ENCODE results near the gene CERS4. TPM values are rescaled to one million over a fixed set of nuclear protein-coding genes. Genes with fewer than 3 reads are reported as not detected.

CERS4 gene, protein sequence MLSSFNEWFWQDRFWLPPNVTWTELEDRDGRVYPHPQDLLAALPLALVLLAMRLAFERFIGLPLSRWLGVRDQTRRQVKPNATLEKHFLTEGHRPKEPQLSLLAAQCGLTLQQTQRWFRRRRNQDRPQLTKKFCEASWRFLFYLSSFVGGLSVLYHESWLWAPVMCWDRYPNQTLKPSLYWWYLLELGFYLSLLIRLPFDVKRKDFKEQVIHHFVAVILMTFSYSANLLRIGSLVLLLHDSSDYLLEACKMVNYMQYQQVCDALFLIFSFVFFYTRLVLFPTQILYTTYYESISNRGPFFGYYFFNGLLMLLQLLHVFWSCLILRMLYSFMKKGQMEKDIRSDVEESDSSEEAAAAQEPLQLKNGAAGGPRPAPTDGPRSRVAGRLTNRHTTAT
- total RNA-seq = 16.4 and 16.7 TPM in 2 replicates
- long read RNA-seq, partial matches to known transcripts = 1 of 5 reads
- long read RNA-seq, other reads (novel, unspliced or antisense) = 2 of 5 reads

- H3K27ac Mint-ChIP-seq (ENCODE audit: unreplicated experiment) = peak within 1 kb of the TSS; percentile 69
- H3K36me3 Mint-ChIP-seq (ENCODE audit: unreplicated experiment) = no peaks in the 10 kb centered on the region
- peaks cover 21% of the 10 kb centered on the region for H3K27me3 Mint-ChIP-seq (ENCODE audit: unreplicated experiment)
- no peaks in the 10 kb centered on the region for H3K9me3 Mint-ChIP-seq (ENCODE audit: unreplicated experiment)
- H3K4me3 Mint-ChIP-seq (ENCODE audit: unreplicated experiment) = peak within 1 kb of the TSS; percentile 76
- TF ChIP-seq, protein P1, sequence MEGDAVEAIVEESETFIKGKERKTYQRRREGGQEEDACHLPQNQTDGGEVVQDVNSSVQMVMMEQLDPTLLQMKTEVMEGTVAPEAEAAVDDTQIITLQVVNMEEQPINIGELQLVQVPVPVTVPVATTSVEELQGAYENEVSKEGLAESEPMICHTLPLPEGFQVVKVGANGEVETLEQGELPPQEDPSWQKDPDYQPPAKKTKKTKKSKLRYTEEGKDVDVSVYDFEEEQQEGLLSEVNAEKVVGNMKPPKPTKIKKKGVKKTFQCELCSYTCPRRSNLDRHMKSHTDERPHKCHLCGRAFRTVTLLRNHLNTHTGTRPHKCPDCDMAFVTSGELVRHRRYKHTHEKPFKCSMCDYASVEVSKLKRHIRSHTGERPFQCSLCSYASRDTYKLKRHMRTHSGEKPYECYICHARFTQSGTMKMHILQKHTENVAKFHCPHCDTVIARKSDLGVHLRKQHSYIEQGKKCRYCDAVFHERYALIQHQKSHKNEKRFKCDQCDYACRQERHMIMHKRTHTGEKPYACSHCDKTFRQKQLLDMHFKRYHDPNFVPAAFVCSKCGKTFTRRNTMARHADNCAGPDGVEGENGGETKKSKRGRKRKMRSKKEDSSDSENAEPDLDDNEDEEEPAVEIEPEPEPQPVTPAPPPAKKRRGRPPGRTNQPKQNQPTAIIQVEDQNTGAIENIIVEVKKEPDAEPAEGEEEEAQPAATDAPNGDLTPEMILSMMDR (IDR thresholded peaks at IDR 0.05) = no peak
- no peak for DNase-seq (ENCODE audit: extremely low spot score, unreplicated experiment)
- H3K4me1 Mint-ChIP-seq (ENCODE audit: unreplicated experiment) = peaks cover 16% of the 10 kb centered on the region
Measured at GRCh38 chr19:8208922-8209461, at the start of gene CERS4. Gene CERS4, plus strand, starts transcription at chr19:8209370. Its CDS starts 41,707 bp downstream, at chr19:8251077.

DNA sequence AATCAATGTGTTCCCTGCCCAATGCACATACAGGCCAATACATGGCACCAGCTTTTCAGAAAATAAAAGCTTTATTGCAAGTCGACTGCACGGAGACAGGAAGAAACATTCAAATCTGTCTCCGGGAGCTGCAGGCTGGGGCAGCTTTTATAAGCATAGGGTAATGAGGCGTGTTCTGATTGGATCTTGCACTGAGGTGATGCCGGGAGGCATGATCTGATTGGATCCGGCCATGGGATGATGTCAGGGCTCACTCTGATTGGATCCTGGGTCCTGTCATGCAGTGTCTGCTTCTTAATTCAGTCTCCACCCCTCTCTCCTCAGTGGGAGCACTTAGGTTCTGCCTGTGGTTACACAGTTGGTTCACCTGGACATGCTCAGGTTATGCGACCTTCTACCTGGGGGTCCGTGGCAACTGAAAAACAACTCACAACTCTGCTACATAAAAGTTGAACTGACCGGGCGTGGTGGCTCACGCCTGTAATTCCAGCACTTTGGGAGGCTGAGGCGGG is 48.0 kb upstream of the CERS4 start:
- Mint-ChIP-seq H3K36me3 (ENCODE audit: unreplicated experiment) (no peaks in the 10 kb centered on the region), H3K9me3 (ENCODE audit: unreplicated experiment) (no peaks in the 10 kb centered on the region), H3K4me1 (ENCODE audit: unreplicated experiment) (no peaks in the 10 kb centered on the region), H3K27ac (ENCODE audit: unreplicated experiment) (no peak overlapping the region), H3K4me3 (ENCODE audit: unreplicated experiment) (no peak overlapping the region), H3K27me3 (ENCODE audit: unreplicated experiment) (peaks cover 8% of the 10 kb centered on the region)
- DNase-seq (ENCODE audit: extremely low spot score, unreplicated experiment) = no peak
- TF ChIP-seq, protein P1 (IDR thresholded peaks at IDR 0.05) = no peak

DNA sequence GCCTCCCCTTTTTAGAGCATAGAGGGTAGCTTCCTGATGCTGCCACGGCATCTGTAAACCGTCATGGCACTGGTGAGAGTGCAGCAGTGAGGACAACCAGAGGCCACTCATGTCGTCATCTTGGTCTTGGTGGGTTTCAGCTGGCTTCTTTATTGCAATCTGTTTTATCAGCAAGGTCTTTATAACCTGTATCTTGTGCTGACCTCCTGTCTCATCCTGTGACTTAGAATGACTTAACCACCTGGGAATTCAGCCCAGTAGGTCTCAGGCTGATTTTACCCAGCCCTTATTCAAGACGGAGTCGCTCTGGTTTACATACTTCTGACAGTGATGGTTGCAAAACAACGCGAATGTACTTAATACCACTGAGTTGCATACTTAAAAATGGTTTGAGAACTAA is 45.4 kb upstream of the CERS4 start:
- DNase-seq (ENCODE audit: extremely low spot score, unreplicated experiment) = no peak
- no peak overlapping the region for H3K27ac Mint-ChIP-seq (ENCODE audit: unreplicated experiment)
- TF ChIP-seq, protein P1 (IDR thresholded peaks at IDR 0.05) = no peak
- H3K4me1 Mint-ChIP-seq (ENCODE audit: unreplicated experiment) = no peaks in the 10 kb centered on the region
- no peaks in the 10 kb centered on the region for H3K36me3 Mint-ChIP-seq (ENCODE audit: unreplicated experiment)
- H3K9me3 Mint-ChIP-seq (ENCODE audit: unreplicated experiment) = no peaks in the 10 kb centered on the region
- H3K27me3 Mint-ChIP-seq (ENCODE audit: unreplicated experiment) = peaks cover 2% of the 10 kb centered on the region
- H3K4me3 Mint-ChIP-seq (ENCODE audit: unreplicated experiment) = no peak overlapping the region

DNA sequence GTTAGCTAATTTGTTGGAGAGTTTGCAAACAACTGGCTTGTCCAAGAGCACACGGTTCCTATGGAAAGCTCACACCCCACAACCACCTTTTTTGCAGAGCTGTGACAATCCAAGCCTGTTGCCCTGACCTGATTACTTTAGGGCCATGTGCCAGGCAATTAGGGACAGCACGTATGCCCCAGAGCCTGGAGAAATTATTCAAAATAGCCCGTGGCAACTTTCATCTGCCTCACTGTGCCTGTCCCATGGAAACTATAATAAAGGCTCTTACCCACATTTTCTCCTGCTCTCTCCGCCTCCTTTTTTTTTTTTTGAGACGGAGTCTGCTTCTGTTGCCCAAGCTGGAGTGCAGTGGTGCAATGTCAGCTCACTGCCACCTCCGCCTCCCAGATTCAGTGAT is 41.2 kb upstream of the CERS4 start:
- Mint-ChIP-seq H3K4me3 (ENCODE audit: unreplicated experiment) (no peak overlapping the region), H3K27ac (ENCODE audit: unreplicated experiment) (no peak overlapping the region), H3K36me3 (ENCODE audit: unreplicated experiment) (no peaks in the 10 kb centered on the region), H3K27me3 (ENCODE audit: unreplicated experiment) (peaks cover 2% of the 10 kb centered on the region), H3K4me1 (ENCODE audit: unreplicated experiment) (no peaks in the 10 kb centered on the region), H3K9me3 (ENCODE audit: unreplicated experiment) (no peaks in the 10 kb centered on the region)
- no peak for DNase-seq (ENCODE audit: extremely low spot score, unreplicated experiment)
- TF ChIP-seq, protein P1 (IDR thresholded peaks at IDR 0.05) = no peak

GRCh38 chr19:8168537-8168936 is 40.6 kb upstream of the CERS4 start:
- no peak overlapping the region for H3K4me3 Mint-ChIP-seq (ENCODE audit: unreplicated experiment)
- H3K4me1 Mint-ChIP-seq (ENCODE audit: unreplicated experiment) = no peaks in the 10 kb centered on the region
- H3K27me3 Mint-ChIP-seq (ENCODE audit: unreplicated experiment) = peaks cover 5% of the 10 kb centered on the region
- no peaks in the 10 kb centered on the region for H3K9me3 Mint-ChIP-seq (ENCODE audit: unreplicated experiment)
- H3K27ac Mint-ChIP-seq (ENCODE audit: unreplicated experiment) = no peak overlapping the region
- TF ChIP-seq, protein P1 (IDR thresholded peaks at IDR 0.05) = no peak
- H3K36me3 Mint-ChIP-seq (ENCODE audit: unreplicated experiment) = no peaks in the 10 kb centered on the region
- DNase-seq (ENCODE audit: extremely low spot score, unreplicated experiment) = no peak
